ENCODE data around the gene TBCC. TPM values are rescaled to one million over a fixed set of nuclear protein-coding genes. Genes with fewer than 3 reads are reported as not detected.
"Not testable (repeated sequence)": the region's sequence is repeated elsewhere in the genome, so short reads cannot be mapped to it uniquely, and the experiment has no call there.

The TBCC gene
- total RNA-seq, 1 experiment from 2014 or later: 62.8 TPM

DNA sequence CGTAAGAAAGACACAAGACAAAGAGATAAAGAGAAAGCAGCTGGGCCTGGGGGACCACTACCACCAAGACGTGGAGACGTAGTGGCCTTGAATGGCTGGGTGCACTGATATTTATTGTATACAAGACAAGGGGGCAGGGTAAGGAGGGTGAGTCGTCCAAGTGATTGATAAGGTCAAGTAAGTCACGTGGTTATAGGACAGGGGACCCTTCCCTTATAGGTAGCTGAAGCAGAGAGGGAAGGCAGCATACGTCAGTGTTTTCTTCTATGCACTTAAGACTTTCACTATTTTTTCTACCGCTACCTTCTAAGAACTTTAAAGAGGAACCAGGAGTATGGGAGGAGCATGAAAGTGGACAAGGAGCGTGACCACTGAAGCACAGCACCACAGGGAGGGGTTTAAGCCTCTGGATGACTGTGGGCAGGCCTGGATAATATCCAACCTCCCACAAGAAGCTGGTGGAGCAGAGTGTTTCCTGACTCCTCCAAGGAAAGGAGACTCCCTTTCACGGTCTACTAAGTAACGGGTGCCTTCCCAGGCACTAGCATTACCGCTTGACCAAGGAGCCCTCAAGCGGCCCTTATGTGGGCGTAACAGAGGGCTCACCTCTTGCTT is 11.9 kb downstream of the TBCC start:
- not testable (repeated sequence) for DNase-seq (ENCODE audit: low read depth)

DNA sequence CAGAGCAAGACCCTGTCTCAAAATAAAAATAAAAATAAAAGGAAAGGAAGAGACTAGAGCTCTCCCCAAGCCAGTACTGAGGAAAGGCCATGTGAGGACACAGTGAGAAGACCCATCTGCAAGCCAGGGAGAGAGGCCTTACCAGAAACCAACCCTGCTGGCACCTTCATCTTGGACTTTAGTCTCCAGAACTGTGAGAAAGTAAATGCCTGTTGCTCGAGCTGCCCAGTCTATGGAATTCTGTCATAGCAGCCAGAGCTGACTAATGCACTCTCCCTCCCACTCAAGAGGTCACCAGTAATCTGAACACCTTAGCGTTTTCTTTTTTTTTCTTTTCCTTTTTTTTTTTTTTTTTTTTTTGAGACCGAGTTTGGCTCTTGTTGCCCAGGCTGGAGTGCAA is 16.2 kb downstream of the TBCC start:
- peak; percentile 61 for DNase-seq (ENCODE audit: low read depth)

DNA sequence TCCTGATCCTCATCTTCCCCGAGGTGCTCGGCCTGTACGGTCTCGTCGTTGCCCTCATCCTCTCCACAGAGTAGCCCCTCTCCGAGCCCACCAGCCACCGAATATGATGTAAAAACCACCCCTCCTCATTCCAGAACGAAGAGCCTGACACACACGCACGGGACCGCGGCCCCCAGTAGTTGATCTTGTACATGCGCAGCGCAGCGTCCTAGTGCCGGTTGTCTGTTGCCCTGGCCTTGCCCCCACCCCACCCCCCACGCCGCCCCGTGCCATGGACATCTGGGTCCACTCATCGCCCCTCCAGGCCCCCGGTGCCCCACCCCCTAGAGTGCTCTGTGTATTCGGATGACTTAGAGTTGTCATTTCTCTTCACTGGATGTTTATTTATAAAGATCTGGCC is 18.3 kb downstream of the TBCC start:
- no peak for DNase-seq (ENCODE audit: low read depth)

DNA sequence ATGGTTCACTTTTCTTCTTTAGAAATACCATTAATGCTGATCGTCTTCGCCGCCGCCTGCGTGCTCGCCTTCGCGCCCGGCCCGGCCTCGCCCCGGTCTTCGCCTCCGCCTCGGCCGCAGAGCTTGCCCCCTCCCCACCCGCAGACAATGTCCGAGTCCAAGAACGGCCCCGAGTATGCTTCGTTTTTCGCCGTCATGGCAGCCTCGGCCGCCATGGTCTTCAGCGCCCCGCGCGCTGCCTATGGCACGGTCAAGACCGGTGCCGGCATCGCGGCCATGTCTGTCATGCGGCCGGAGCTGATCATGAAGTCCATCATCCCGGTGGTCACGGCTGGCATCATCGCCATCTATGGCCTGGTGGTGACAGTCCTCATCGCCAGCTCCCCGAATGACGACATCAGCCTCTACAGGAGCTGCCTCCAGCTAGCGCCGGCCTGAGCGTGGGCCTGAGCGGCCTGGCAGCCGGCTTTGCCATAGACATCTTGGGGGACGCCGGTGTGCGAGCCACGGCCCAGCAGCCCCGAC is 18.8 kb downstream of the TBCC start:
- DNase-seq (ENCODE audit: low read depth): no peak

DNA sequence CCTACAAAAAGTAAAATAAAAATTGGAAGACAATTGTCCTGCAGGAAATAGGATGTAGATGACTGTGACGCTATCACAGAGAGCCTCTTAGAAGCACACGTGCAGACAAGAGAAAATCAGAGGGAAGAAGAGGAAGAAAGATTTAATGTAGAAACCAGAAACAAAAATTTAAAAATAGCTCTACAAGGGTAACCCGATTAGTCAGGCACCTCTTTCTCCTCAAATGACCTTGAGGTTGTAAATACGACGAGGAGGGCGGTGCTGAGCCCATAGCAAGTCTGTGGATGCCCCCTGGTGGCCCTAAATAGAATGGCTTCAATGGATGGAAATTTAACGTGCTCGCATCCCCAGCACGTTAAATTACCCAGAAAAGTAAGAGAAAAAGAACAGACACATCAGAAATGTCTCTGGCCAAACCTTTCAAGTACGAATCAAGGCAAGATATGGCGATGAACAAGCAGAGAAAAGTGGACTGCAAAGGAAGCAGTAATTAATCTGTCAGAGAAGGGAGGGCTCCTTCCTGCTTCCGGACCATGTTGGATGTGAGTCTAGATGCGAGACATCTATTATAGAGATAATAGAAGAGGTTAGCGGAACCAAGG is 19.3 kb downstream of the TBCC start:
- DNase-seq (ENCODE audit: low read depth): peak; percentile 85

- DNase-seq (ENCODE audit: low read depth): no peak
Observed at GRCh38 chr6:42726026-42726425, 19.9 kb downstream of the TBCC start.

GRCh38 chr6:42724825-42725224 is 21.1 kb downstream of the TBCC start:
- DNase-seq (ENCODE audit: low read depth): no peak

DNA sequence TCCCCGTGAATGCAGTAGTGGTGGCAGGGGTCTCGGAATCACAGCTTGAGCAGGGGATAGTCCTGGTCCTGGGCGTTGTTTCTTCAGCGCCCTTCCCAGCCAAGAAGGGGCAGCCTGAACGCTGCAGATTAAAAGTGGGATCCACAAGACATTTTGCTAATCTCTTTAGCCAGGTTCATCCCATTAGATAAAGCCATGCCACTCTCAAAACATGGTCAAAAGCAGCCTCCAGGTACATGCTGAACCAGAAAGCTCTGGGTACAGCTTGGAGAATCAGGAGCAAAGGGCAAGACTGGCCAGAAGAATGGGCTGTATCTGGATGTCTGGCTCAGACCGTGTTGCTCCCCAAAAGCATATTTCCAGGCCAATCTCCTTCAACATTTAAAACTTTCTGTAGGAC is 23.4 kb downstream of the TBCC start, which contains the start of gene PRPH2:
PRPH2 (minus strand) TSS at position 101 of the 400 bp plus-strand sequence. CDS start 263 bp downstream, outside the sequence.
- no peak for DNase-seq (ENCODE audit: low read depth)

DNA sequence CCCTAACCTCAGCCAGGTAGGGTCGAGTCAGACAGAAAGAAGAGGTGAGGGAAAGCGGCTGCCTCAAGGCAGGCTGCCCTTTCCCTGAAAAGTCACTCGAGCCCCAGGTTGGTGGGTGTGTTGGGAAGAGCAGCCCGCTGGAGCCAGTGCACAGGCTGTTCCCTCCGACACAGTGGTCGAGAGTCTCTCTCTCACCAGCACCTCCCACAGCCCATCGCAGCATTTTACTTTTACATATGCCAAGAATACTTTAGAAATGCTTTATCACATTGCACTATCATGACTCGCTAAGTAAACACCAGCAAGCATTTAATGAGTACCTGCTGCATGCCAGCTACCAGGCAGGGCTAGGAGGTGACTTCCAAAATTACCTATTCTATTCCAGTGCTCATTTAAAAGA is 25.2 kb downstream of the TBCC start:
- peak; percentile 46 for DNase-seq (ENCODE audit: low read depth)

DNA sequence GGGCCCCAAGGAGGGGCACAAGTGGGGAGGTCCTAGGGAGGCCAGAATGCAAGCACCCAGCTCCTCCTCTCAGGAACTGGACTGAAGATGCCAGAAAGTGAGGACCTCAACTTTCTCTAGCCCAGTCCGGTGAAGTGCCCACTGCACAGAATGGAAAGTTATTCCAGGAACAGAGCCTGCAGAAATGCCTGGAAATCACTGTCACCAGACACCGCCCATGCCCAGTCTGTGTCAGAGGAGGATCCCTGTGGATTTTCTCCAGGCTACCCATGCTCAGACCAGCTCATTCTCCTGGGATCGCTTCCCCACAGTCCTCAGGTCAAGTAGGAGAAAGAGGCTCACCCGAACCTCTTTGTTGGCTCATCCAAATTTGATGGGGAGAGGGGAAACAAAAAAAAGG is 30.0 kb downstream of the TBCC start:
- DNase-seq (ENCODE audit: low read depth): no peak

DNA sequence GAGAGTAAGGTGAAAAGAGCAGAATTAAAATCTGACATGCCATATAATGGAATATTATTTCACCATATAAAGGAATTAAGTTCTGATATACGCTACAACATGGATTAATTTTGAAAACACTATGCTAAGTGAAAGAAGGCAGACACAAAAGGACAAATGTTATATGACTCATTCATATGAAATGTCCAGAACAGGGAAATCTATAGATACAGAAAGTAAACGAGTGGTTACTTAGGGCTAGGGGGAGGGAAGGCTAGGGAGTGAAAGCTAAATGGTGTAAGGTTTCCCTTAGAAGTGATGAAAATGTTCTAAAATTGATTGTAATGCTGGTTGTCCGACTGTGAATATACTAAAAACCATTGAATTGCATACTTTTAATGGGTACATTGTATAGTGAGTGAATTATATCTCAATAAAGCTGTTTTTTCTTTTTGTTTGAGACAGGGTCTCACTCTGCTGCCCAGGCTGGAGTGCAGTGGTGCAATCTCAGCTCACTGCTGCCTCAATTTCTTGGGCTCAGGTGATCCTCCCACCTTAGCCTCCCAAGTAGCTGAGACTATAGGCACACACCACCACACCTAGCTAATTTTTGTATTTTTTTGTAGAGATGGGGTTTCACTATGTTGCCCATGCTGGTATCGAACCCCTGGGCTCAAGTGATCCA is 31.7 kb downstream of the TBCC start:
- DNase-seq (ENCODE audit: low read depth): peak; percentile 42

DNA sequence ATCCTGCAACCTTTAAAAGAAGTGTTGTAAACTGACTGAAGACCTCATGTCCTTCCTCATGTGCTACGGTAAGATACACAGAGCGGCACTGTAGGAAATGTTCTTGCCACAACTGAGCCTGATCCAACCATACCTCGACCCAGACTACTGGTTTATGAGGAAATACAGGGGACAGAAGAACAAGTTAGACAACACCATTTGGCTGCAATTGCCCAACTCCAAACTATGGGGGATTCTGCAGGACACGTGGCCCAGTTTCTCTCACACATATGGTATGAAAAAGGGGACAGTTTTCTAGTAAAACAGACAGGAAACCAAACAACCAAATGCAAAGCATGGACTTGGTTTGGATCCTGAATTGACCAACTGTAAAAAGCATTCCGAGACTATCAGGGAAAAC is 34.0 kb downstream of the TBCC start:
- no peak for DNase-seq (ENCODE audit: low read depth)

DNA sequence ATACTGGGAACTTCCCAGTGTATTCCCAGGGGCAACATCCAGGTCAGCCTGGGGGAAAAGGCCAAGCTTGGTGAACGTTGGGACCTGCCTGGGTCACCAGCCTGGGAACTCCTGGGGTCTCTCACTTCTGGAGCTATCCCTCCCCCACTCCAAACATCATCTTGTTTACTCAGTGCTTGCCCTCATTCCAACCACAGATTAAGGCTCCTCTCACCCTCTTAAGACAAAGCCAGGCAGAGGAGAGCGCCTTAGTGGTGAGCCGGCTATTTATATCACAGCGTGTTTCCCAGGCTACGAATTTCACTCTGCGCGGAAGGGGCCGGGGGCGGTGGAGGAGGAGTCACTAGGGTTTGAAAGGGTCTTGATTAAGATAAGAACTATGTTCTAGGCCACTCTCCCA is 35.6 kb downstream of the TBCC start:
- no peak for DNase-seq (ENCODE audit: low read depth)

DNA sequence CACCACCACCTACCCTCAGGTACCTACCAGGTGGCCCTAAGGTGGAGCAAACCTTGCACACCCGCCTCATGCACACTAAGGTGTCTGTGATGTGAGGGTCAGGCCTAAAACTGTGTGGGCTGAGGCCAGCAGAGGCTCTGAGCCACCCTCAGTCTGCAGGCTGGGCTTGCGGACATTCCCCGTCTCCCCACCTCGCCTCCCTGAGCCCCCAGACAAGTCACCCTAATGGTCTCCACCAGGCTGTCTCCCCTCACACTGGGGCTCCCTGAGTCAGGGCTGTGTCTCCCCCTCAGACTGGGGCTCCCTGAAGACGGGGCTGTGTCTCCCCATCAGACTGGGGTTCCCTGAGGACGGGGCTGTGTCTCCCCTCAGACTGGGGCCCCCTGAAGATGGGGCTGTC is 36.0 kb downstream of the TBCC start:
- no peak for DNase-seq (ENCODE audit: low read depth)

DNA sequence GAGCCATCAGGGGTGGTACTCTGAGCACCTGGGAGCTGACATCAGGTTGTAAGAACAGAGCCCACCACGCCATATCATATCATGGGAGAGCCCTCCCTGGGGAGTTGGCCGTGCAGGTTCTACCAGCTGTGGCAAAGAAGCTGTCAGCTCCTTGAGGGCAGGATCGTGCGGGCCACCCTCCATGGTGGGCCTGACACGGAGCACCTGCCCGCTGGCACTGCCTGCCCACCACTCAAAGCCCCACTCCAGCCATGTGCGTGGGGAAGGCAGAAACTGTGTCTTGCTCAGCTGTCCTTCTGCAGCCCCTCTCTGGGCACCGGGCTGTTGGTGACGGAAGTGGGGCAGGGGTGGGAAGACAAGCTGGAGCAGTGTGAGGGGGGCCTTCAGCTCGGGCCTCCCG is 37.8 kb downstream of the TBCC start:
- DNase-seq (ENCODE audit: low read depth): no peak

DNA sequence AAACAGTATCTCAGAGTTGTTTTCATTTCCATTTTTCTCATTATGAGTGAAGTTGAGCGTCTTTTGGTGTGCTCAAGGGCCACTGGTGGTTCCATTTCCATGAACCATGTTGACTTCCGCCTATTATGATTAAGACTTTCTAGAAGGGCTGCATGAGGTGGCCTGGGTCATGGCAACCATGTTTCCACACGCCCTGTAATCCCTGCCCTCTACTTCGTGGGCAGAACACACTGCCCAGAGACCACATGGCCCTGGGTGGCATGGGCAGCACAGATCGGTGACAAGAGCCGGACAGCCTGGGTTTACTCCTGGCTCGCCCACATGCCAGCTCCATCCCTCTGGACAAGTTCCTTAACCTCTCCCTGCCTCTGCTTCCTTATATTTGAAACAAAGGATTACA is 38.3 kb downstream of the TBCC start:
- no peak for DNase-seq (ENCODE audit: low read depth)

DNA sequence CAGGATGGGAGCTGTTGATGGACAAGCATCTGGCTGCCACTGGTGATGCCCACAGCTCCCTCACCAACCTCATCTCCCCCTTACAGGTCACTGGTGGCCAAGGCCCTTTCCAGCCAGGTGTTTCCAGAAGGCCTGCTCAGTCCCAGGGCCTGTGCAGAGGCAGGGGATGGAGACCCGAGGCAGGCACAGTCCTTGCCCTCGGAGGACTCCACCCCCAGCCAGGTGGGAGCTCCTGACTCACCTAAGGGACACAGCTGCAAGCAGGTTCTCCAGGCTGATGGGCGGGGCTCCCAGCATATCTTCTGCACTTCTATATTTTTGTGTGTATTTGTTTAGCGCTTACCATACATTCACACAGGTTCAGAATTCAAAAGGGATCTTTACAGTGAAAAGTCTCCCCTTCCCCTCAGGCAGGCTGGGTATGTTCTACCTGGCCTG is 40.9 kb downstream of the TBCC start:
- DNase-seq (ENCODE audit: low read depth): no peak

DNA sequence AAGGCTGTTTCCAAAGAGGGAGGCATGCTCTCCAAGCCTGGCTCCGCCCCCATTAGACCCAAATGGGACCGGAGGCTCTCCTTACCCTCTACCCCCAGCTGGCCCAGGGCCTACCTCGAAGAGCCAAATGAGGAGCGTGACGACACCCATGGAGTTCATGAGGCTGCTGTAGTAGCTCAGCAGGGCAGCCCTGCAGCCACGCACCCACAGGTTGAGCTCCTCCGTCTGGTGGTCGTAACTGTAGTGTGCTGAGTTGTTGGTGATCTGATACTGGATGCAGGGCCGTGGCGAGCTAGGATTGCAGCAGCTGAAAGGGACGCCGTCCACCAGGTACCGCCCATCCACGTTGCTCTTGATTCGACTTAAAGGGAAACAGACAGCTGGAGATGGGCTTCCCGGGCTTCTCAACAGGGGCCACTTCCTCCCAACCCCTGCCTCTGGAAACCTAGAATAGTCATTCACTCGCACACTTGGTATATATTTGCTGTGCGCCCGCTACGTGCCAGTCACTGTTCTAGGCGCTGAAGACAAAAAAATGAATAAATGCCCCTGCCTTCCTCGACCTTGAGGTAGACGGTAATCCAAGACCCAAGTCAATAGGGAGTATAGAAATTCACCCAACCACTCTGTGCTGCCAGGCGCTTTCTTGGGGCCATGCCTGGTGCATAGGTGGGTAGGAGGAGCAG is 41.5 kb downstream of the TBCC start:
- DNase-seq (ENCODE audit: low read depth): no peak

- not testable (repeated sequence) for DNase-seq (ENCODE audit: low read depth)
Observed at GRCh38 chr6:42702786-42703185, 43.1 kb downstream of the TBCC start.

- peak; percentile 88 for DNase-seq (ENCODE audit: low read depth)
Observed at GRCh38 chr6:42702200-42702599, 43.7 kb downstream of the TBCC start.

- DNase-seq (ENCODE audit: low read depth): no peak
Observed at GRCh38 chr6:42698217-42698616, 47.7 kb downstream of the TBCC start.

DNA sequence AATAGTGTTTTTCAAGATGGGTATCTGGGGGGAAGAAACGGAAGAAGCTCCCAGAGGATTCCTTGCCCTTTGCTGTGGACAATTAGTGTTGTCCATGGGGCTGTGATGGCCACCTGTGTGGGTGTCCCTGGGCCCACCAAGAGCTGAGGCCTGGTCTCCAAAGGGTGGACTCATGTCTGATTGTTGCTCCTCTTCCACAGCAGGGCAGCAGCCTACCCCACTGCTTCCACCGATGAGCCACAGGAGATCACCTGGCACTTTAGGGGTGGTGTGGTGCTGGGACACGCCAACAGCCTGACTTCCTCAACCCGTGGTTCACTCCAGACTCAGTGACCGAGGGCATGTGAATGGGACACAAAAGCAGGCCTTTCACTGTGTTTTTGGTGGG is 48.6 kb downstream of the TBCC start:
- DNase-seq (ENCODE audit: low read depth): no peak

Measured in M059J (cell line).